Measurements from ENCODE around the gene PLET1. TPM values are rescaled to one million over a fixed set of nuclear protein-coding genes. Genes with fewer than 3 reads are reported as not detected.

The PLET1 gene
- total and polyA plus RNA-seq, 2 of the 8 experiments (the other 6 are each of a cell fraction or from before 2014, with no cell fraction given), result not detected

- H3K23me2 ChIP-seq (ENCODE audit: low read depth, low read length), result peaks cover 2% of the 10 kb centered on the region; the same call in 1 of the 2 replicates
- no peak overlapping the region for H2BK20ac ChIP-seq (ENCODE audit: low read length)
- POLR2A ChIA-PET (ENCODE audit: partially characterized antibody), result no interaction called here
- H2BK15ac ChIP-seq (ENCODE audit: low read length), result peak overlapping the region; percentile 32; the same call in 1 of the 2 replicates
- H3K18ac ChIP-seq (ENCODE audit: extremely low read depth, low read length), result no peak overlapping the region
- DNase-seq (ENCODE audit: low read depth in 1 of 2, low spot score in 2 of 2) (peak in 1 of 2 experiments; percentile 69), FAIRE-seq (peak; percentile 89)
- peak overlapping the region; percentile 96 for H2AFZ ChIP-seq (ENCODE audit: low read length)
- H3K4me2 ChIP-seq (ENCODE audit: insufficient read depth in 1 of 2, low read depth in 2 of 2, low read length in 2 of 2), result peak overlapping the region; percentile 46 to 80
- no peaks in the 10 kb centered on the region for H3K9me3 ChIP-seq (ENCODE audit: insufficient read depth in 2 of 2, low read depth in 1 of 2, low read length in 1 of 2)
- H3K9ac ChIP-seq (replicated peaks in 1 of 4; ENCODE audit: extremely low read depth in 1 of 4, low read depth in 3 of 4, low read length in 3 of 4), result no peak overlapping the region
- H2AK5ac ChIP-seq (ENCODE audit: low read depth, low read length), result no peak overlapping the region
- H3K79me2 ChIP-seq (ENCODE audit: control insufficient read depth in 1 of 2, insufficient read depth in 2 of 2, low read length in 2 of 2), result no peaks in the 10 kb centered on the region
- peaks cover 0 to 4% (median 1%) of the 10 kb centered on the region in 4 experiments; a peak in 5 of 7 replicates for H3K4me1 ChIP-seq (replicated peaks in 1 of 4; ENCODE audit: control insufficient read depth in 3 of 4, insufficient read depth in 4 of 4, low read length in 3 of 4)
- H3K36me3 ChIP-seq (ENCODE audit: control insufficient read depth in 2 of 4, insufficient read depth in 4 of 4, low read length in 3 of 4), result no peaks in the 10 kb centered on the region
- H4K8ac ChIP-seq (ENCODE audit: extremely low read depth, insufficient read depth, low read length), result no peak overlapping the region
- H3K27me3 ChIP-seq (replicated peaks in 1 of 4; ENCODE audit: control insufficient read depth in 3 of 4, extremely low read depth in 1 of 4, insufficient read depth in 3 of 4, low read length in 3 of 4), result peaks cover 0 to 4% (median 2%) of the 10 kb centered on the region in 4 experiments; a peak in 2 of 7 replicates
- H3K4me3 ChIP-seq (ENCODE audit: extremely low read depth in 1 of 4, insufficient read depth in 2 of 4, low read depth in 3 of 4, low read length in 4 of 4), result peak overlapping the region; percentile 14 to 55 (median 44); a peak in 7 of 8 replicates
- no peaks in the 10 kb centered on the region for H4K20me1 ChIP-seq (replicated peaks in 1 of 2; ENCODE audit: control insufficient read depth in 1 of 2, insufficient read depth in 2 of 2, low read length in 2 of 2)
- H3K23ac ChIP-seq (ENCODE audit: insufficient read length), result no peak overlapping the region
- H4K91ac ChIP-seq (replicated peaks; ENCODE audit: insufficient read length, low read length), result no peak overlapping the region
- H2BK12ac ChIP-seq (ENCODE audit: low read depth, low read length), result peak overlapping the region; percentile 4; the same call in 1 of the 2 replicates
- no peaks in the 10 kb centered on the region for H3K79me1 ChIP-seq (ENCODE audit: low read depth, low read length)
- H2BK5ac ChIP-seq (ENCODE audit: low read depth, low read length), result no peak overlapping the region; the same call in 1 of the 2 replicates
- no peak overlapping the region for H3K4ac ChIP-seq (replicated peaks; ENCODE audit: insufficient read length, low read depth, low read length)
- H3K56ac ChIP-seq (replicated peaks; ENCODE audit: insufficient read length, low read depth, low read length), result no peak overlapping the region
- CTCF ChIA-PET (ENCODE audit: partially characterized antibody), result interaction anchor here (0.6 to 14.7 kb wide), 57 partner anchors 8 to 1004 kb away, joined by 3 to 257 read pairs (median 4); partner anchors contain the start of genes BCO2, IL18 and PTS
- no peak overlapping the region for H3K27ac ChIP-seq (ENCODE audit: low read depth, low read length)
- no peak overlapping the region for H4K5ac ChIP-seq (ENCODE audit: insufficient read length, low read depth, low read length)
- WGBS, 2 experiments (ENCODE audit: extremely low coverage in 1 of 2, insufficient coverage in 1 of 2, insufficient read length in 1 of 2, insufficient replicate concordance in 2 of 2, low coverage in 1 of 2, low lambda C conversion rate in 2 of 2, missing lambda C conversion rate in 1 of 2), result 22% methylated on average over 18 of the region's 18 CpGs; no CpG with 5 or more reads in 1 of the 2 experiments
- H3K14ac ChIP-seq (ENCODE audit: insufficient read length), result no peak overlapping the region
- no peak overlapping the region for H2BK120ac ChIP-seq (replicated peaks; ENCODE audit: low read depth, low read length)
- TF ChIP-seq POLR2AphosphoS5 (IDR thresholded peaks at IDR 0.05; ENCODE audit: low read depth, low read length) (no peak), JUN (IDR thresholded peaks at IDR 0.05; ENCODE audit: low read depth, low read length) (no peak), TAF7 (optimal IDR thresholded peaks at IDR 0.05; ENCODE audit: borderline replicate concordance, low read depth, low read length) (no peak), CBX8 (IDR thresholded peaks at IDR 0.05; ENCODE audit: borderline replicate concordance, low read depth, low read length) (no peak), MAX (IDR thresholded peaks at IDR 0.05) (no peak), RAD21 (IDR thresholded peaks at IDR 0.05 in 1 of 2, conservative IDR thresholded peaks at IDR 0.05 in 1 of 2; ENCODE audit: low read depth in 2 of 2, low read length in 2 of 2) (peak; percentile 80 to 83), CTCF (IDR thresholded peaks at IDR 0.05; ENCODE audit: control extremely low read depth in 1 of 3, insufficient read depth in 1 of 3, low read depth in 1 of 3, low read length in 3 of 3) (peak; percentile 47 to 81 (median 78)), CBX5 (IDR thresholded peaks at IDR 0.05; ENCODE audit: low read depth, low read length) (no peak)
These were observed 19.8 kb upstream of the PLET1 start for GRCh38 chr11:112280268-112281126.
